Fibroblast of the aortic adventitia (primary cell): ENCODE results near the gene LCE3A. TPM values are rescaled to one million over a fixed set of nuclear protein-coding genes. Genes with fewer than 3 reads are reported as not detected.

ENCODE experiments used
- DNase-seq: peaks from one replicate; pipeline ENCODE4 v3.0.0-alpha.2; 2010; ENCODE audit warnings: low read depth
- H3K4me3 ChIP-seq: 2 replicates; pipeline ENCODE4 v1.5.1; 2011; ENCODE audit warnings: low read depth, mild to moderate bottlenecking, control low read depth, low read length, moderate library complexity
- small RNA-seq: library from RNA; depleted of rRNA; stranded (forward); fragments of <200 nt; gene quantifications from one replicate; pipeline ENCODE3, GENCODE V24; 2012
- total RNA-seq: library from RNA; depleted of rRNA; stranded (reverse); fragments of >200 nt; gene quantifications from 2 replicates; pipeline ENCODE4 v1.2.3, GENCODE V29; 2012; ENCODE audit warnings: low replicate concordance
- TF ChIP-seq, protein P1 (sequence below): IDR thresholded peaks from 2 replicates; pipeline ENCODE4 v1.5.1; 2011; ENCODE audit warnings: mild to moderate bottlenecking, low read length, control low read depth, inconsistent platforms; ENCODE audit not compliant: insufficient read depth

LCE3A gene
- total RNA-seq, 1 donor, result not detected

DNA sequence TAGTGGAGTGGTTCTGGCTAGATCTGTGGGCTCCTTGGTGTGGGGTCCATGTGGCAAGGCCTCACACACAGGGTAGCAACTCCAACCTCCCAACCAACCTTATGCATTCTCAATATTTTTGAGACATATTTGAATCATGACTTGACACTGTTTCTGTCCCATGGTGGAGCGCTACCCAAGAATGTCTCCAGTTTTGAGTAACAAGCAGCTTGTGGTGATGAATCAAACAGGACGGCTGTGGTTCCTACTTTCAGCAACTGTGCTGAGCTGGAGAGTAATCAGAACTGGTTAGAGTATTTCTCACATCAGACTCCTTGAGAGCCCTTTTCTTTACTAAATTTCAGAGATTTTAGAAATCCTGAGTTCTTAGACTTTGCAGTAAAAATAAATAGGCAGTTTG is 45.7 kb downstream of the LCE3A start:
- DNase-seq, result no peak
- TF ChIP-seq, protein P1, sequence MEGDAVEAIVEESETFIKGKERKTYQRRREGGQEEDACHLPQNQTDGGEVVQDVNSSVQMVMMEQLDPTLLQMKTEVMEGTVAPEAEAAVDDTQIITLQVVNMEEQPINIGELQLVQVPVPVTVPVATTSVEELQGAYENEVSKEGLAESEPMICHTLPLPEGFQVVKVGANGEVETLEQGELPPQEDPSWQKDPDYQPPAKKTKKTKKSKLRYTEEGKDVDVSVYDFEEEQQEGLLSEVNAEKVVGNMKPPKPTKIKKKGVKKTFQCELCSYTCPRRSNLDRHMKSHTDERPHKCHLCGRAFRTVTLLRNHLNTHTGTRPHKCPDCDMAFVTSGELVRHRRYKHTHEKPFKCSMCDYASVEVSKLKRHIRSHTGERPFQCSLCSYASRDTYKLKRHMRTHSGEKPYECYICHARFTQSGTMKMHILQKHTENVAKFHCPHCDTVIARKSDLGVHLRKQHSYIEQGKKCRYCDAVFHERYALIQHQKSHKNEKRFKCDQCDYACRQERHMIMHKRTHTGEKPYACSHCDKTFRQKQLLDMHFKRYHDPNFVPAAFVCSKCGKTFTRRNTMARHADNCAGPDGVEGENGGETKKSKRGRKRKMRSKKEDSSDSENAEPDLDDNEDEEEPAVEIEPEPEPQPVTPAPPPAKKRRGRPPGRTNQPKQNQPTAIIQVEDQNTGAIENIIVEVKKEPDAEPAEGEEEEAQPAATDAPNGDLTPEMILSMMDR, result no peak

More for the DNA sequence above, 45.7 kb downstream of the LCE3A start:
- no peak overlapping the region for H3K4me3 ChIP-seq

Small RNAs within 50 kb of the gene (small RNA-seq; reads per million reads assigned to genes)
- not detected for gene LCE3A
- gene LCE3B, result not detected

Other genes starting within 250 kb of the LCE3A start
- not detected in 2 replicates for gene CRNN, start 208.8 kb downstream of the LCE3A start, total RNA-seq
- not detected in 2 replicates for gene LCE5A, start 112.3 kb downstream of the LCE3A start, total RNA-seq
- gene CRCT1, start 108.6 kb downstream of the LCE3A start, total RNA-seq, result not detected in 2 replicates
- gene LCE3E, start 56.3 kb downstream of the LCE3A start, total RNA-seq, result not detected in 2 replicates
- gene LCE3D, start 42.6 kb downstream of the LCE3A start, total RNA-seq, result not detected in 2 replicates
- gene LCE3C, start 22.9 kb downstream of the LCE3A start, total RNA-seq, result not detected in 2 replicates
- not detected in 2 replicates for gene LCE3B, start 9.3 kb downstream of the LCE3A start, total RNA-seq
- not detected in 2 replicates for gene LCE2D, start 40.3 kb upstream of the LCE3A start, total RNA-seq
- gene LCE2C, start 52.2 kb upstream of the LCE3A start, total RNA-seq, result not detected in 2 replicates
- gene LCE2B, start 63.0 kb upstream of the LCE3A start, total RNA-seq, result not detected in 2 replicates
- gene LCE2A, start 75.2 kb upstream of the LCE3A start, total RNA-seq, result not detected in 2 replicates
- not detected in 2 replicates for gene LCE4A, start 85.1 kb upstream of the LCE3A start, total RNA-seq
- gene KPRP, start 134.9 kb upstream of the LCE3A start, total RNA-seq, result not detected in 2 replicates
- gene LCE1F, start 152.0 kb upstream of the LCE3A start, total RNA-seq, result not detected in 2 replicates
- gene LCE1E, start 163.2 kb upstream of the LCE3A start, total RNA-seq, result not detected in 2 replicates
- gene LCE1D, start 173.6 kb upstream of the LCE3A start, total RNA-seq, result not detected in 2 replicates
- not detected in 2 replicates for gene LCE1C, start 183.5 kb upstream of the LCE3A start, total RNA-seq
- not detected in 2 replicates for gene LCE1B, start 188.9 kb upstream of the LCE3A start, total RNA-seq
- gene LCE1A, start 204.4 kb upstream of the LCE3A start, total RNA-seq, result not detected in 2 replicates
- gene LCE6A, start 219.8 kb upstream of the LCE3A start, total RNA-seq, result not detected in 2 replicates
- gene LCE7A, start 236.9 kb upstream of the LCE3A start, total RNA-seq, result not detected in 2 replicates